Fibroblast of upper back skin (primary cell): ENCODE measurements around the gene NAA15.
A peak's percentile ranks its signal among the peaks of the same experiment; 100 is the strongest.
"Not testable (repeated sequence)": the region's sequence is repeated elsewhere in the genome, so short reads cannot be mapped to it uniquely, and the experiment has no call there.

Source experiments
- DNase-seq: peaks from one replicate; pipeline ENCODE4 v3.0.0-alpha.2; 2013

Gene NAA15

DNA sequence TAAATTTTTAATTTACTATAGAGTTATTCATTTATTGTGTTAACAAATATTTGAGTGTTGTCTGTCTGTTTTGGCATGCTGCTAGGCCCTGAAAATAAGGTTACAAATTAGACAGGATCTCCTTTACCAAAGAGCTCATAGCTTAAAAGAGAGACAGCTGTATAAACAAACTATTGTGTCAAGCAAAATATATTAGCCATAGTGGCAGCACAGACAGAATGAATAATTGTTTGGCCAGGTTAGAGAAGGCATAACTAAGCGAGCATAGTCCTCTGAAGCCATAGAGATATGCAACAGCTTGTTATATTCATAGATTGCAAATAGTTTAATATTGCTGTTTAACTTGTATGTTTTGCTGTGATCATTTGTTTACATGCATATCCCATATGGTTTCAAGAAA is 67.7 kb downstream of the NAA15 start:
- peak; percentile 1 for DNase-seq

- DNase-seq = no peak
Observed at GRCh38 chr4:139374251-139374650, 72.9 kb downstream of the NAA15 start.

DNA sequence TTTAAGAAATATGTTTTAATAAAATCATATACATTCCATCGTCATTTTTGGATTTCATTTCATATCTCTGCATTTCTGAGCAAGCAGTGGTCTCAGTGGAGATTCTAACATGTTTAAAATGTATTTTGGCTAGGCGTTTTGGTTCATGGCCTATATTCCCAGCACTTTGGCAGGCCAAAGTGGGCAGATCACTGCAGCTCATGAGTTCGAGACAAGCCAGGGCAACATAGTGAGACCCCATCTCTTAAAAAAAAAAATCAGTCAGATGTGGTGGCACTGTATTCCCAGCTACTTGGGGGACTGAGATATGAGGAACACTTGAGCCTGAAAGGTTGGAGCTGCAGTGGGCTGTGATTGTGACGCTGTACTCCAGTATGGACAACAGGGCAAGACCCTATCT is 85.1 kb downstream of the NAA15 start:
- no peak for DNase-seq

GRCh38 chr4:139389102-139389501 is 87.8 kb downstream of the NAA15 start:
- DNase-seq = no peak

DNA sequence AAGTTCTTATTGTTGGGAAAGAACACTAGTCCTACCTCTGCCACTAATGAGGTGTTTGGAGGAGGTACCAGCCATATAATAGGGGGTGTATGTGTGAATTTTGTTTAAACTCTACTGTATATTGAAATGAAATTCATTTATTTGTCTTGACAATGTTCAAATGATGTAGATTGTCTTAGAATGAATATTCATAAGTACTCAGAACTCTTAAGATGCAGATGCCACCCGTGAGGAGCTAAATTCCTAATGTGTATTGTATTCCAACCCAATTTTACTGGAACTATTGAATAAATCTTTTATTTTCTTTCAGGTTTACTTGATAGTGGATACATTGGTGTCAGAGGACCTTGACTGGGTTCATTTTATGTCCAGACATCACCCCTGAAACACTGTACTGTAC is 88.7 kb downstream of the NAA15 start:
- no peak for DNase-seq

- no peak for DNase-seq
Observed at GRCh38 chr4:139391731-139392130, 90.4 kb downstream of the NAA15 start.

GRCh38 chr4:139392797-139393196 is 91.5 kb downstream of the NAA15 start:
- DNase-seq = no peak

- DNase-seq = no peak
Observed at GRCh38 chr4:139401368-139401767, 100.1 kb downstream of the NAA15 start.

DNA sequence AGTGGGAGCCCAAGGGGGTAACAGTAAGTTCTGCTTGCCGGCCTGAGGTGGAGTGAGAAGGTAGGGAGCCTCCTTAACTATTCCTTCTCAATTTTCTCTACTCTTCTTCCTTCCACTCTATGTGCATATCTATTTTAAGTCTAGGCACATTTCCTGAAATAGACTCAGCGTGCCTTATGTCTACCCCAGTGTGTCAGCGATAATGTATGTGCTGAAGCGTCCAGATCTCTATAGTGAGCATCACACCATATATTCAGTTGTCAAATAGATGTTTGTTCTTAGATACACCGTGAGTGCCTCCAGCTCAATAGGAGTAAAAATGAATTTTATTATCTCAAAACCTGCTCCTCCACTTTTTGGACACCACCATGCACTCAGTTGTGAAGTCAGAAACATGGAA is 101.1 kb downstream of the NAA15 start:
- no peak for DNase-seq

GRCh38 chr4:139403462-139403861 is 102.2 kb downstream of the NAA15 start:
- DNase-seq = no peak

- DNase-seq = no peak
Observed at GRCh38 chr4:139410312-139410711, 109.0 kb downstream of the NAA15 start.

DNA sequence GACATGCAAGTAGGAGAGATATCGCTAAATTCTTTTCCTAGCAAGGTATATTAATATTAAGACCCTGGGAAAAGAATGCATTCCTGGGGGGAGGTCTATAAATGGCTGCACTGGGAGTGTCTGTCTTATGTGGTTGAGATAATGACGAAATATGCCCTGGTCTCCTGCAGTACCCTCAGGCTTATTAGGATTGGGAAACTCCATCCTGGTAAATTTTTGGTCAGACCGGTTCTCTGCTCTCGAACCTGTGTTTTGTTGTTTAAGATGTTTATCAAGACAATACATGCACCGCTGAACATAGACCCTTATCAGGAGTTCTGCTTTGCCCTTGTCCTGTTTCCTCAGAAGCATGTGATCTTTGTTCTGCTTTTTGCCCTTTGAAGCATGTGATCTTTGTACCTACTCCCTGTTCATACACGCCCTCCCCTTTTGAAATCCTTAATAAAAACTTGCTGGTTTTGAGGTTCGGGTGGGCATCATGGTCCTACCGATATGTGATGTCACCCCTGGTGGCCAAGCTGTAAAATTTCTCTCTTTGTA is 113.4 kb downstream of the NAA15 start:
- DNase-seq = not testable (repeated sequence)

DNA sequence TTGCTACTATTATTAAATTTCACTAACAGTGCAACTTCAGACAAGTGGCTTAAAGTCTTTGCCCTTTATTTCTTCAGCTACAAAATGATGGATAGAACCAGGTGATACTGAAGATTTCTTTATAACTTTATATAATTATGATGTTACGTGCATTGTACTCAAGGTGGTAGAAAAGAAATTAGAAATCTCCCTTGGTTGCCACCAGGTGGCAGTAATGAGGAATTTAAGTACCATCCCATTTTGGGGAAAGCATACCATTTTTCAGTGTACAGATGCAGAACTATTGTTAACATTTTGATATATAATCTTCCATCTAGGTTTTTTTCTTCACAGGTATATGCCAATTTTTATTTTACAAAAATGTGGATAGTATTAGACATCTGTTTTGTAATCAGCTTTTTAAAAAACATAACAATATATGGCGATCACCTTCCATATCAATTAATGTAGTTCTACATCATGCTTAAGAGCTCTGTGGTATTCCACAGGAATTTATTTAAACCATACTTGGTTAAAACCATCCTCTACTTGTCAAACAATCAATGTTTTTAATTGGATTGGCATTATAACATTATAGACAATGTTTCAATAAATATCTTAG is 114.9 kb downstream of the NAA15 start:
- peak; percentile 44 for DNase-seq

DNA sequence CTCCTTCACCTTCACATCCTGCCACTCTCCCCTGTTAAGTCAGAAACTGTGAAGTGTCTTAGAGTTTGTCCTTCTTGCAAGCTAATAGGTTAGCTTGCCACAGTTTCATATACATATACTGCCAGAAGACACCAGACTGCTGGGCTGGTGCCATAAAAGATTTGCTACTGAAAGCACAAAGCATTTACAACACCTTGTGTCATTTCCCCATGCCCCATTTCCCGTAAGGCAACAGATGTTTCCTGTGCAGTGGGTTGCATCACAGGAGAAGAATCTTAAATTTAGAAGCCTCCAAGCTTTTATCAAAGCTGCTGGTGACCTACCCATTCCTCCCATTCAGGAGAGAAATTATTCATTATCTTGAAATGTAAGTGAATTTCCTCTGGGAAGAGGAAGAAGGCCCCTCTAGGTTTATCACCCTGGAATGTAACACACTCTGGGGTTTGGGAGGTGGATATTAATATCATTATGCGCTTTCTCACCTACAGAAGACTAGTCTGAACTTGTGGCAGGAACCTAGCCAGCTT is 118.1 kb downstream of the NAA15 start:
- DNase-seq = peak; percentile 88

DNA sequence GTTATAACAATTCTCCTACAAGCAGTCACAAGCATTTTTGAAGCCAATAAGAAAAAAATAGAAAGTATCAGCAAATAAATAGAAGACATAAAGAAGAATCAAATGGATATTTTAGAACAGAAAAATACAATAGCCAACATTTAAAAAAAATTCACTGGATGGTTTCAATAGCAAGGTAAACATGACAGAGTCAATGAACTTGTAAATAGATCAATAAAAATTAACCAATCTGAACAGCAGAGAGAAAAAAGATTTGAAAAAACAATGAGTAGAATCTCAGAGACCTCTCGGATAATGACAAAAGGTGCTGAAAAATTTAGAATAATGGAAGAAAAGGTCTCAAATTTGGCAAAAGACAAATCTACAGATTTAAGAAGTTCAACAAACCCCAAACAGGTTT is 119.3 kb downstream of the NAA15 start:
- no peak for DNase-seq

GRCh38 chr4:139436122-139436521 is 134.8 kb downstream of the NAA15 start:
- DNase-seq = no peak

- DNase-seq = no peak
Observed at GRCh38 chr4:139438141-139438540, 136.8 kb downstream of the NAA15 start.

DNA sequence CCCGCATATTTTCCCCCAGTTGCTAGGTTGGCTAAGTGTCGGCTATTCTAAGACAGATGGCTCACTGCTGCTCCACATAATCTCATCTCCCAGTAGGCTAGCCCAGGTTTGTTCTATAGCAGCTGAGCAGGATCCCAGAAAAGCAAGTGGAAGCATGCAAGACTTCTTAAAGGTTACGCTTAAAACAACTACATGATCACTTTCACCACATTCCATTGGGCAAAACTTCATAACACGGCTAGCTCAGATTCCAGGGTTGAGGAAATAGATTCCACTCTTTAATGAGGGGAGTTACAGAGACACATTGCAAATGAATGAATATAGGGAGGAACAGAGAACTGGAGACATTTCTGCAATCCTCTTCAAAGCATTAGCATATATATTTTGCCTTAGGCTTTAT is 139.7 kb downstream of the NAA15 start:
- DNase-seq = peak; percentile 32

DNA sequence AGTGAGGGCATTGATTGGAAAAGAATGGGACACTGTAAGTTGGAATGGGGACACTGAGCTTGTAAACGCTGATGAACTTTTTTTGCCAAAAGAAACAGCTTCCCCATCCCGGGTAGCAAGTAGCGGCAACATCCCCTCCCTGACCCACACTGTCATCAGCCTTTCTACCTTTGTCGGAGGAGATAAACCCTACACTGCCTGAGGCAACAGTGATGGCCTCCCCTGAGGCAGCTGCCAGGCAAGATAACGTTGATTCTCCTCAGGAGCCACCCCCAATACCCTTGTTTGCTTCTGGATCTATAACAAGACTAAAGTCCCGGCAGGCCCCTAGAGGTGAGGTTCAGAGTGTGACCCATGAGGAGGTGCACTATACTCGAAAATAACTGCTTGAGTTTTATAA is 142.4 kb downstream of the NAA15 start:
- DNase-seq = no peak

DNA sequence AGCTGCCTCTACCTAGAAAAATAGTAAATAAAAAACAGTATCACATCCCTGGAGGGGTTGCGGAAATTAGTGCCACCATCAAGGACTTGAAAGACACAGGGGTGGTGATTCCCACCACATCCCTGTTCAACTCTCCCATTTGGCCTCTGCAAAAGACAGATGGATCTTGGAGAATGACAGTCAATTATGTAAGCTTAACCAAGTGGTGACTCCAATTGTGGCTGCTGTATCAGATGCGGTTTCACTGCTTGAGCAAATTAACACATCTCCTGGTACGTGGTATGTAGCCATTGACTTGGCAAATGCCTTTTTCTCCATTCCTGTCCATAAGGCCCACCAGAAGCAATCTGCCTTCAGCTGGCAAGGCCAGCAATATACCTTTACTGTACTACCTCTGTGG is 143.6 kb downstream of the NAA15 start:
- not testable (repeated sequence) for DNase-seq

- not testable (repeated sequence) for DNase-seq
Observed at GRCh38 chr4:139447078-139447477, 145.8 kb downstream of the NAA15 start.

DNA sequence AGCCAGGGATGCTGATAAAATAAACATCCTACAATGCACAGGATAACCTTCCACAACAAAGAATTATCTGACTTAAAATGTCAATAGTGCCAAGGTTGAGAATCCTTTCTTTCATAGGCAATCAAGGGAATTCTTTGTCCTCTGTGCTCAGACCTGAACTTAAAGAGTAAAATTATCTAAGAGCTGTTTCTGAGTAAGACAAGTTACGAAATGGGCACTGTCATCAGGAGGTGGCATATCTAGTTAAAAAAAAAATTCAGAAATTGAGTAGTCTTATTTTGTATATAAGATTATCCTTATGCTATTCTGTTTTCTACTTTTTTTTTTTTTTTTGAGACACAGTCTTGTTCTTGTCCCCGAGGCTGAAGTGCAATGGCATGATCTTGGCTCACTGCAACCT is 149.3 kb downstream of the NAA15 start:
- DNase-seq = no peak

DNA sequence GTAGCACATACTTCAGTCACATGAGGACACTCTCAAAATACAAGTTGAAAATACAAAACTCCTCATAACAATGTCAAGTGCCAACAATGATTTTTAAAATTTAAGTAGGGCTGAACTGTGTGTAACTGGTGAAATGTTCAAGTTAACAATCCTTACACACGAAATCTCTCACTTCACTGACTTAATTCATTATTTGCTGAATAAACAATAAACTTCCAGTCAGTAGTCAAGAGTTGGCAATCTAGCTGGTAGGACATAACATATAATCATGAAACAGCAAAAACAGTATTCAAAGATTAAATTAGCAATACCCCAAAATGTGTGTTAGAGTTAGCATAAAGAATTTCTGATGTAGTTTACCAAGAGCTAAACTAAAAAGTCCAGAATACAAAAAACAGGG is 150.7 kb downstream of the NAA15 start:
- no peak for DNase-seq

- DNase-seq = no peak
Observed at GRCh38 chr4:139453041-139453370, 151.7 kb downstream of the NAA15 start.
